HL-60 (cell line): Measurements from ENCODE around the gene IVD.

Experiments used
- CTCF ChIP-seq: IDR thresholded peaks from one replicate; pipeline ENCODE4 v1.5.1; 2011; ENCODE audit warnings: low read length, control low read depth, inconsistent platforms; ENCODE audit not compliant: insufficient read depth
- GABPA ChIP-seq: IDR thresholded peaks from 2 replicates; pipeline ENCODE4 v1.6.1; 2012; ENCODE audit warnings: low read depth
- POLR2AphosphoS5 ChIP-seq: IDR thresholded peaks from 2 replicates; pipeline ENCODE4 v1.6.1; 2012; ENCODE audit warnings: low read depth
- REST ChIP-seq: IDR thresholded peaks from 2 replicates; pipeline ENCODE4 v1.6.1; 2012; ENCODE audit warnings: low read depth; ENCODE audit not compliant: insufficient replicate concordance

- no peak for TF ChIP-seq CTCF
- TF ChIP-seq POLR2AphosphoS5, result no peak
- no peak for TF ChIP-seq GABPA
- no peak for TF ChIP-seq REST
Measured at GRCh38 chr15:40465939-40466338, 60.3 kb downstream of the IVD start.
